ENCODE data around the gene RYR1. TPM values are rescaled to one million over a fixed set of nuclear protein-coding genes. Genes with fewer than 3 reads are reported as not detected.
"Not testable (repeated sequence)": the region's sequence is repeated elsewhere in the genome, so short reads cannot be mapped to it uniquely, and the experiment has no call there.

The RYR1 gene
- total RNA-seq, 1 experiment from 2014 or later, result 4.1 TPM

- Histone ChIP-seq H3K9ac (ENCODE audit: low read length) (no peak overlapping the region), H3K27ac (ENCODE audit: low read depth, low read length) (no peak overlapping the region), H2AFZ (ENCODE audit: low read depth, low read length, poor library complexity, severe bottlenecking) (no peak overlapping the region), H3K9me2 (ENCODE audit: insufficient read depth) (no peaks in the 10 kb centered on the region), H3K79me2 (ENCODE audit: insufficient read depth, low read length) (no peaks in the 10 kb centered on the region), H3K9me3 (ENCODE audit: control insufficient read depth in 1 of 2, insufficient read depth in 1 of 2, low read depth in 1 of 2, low read length in 2 of 2) (no peaks in the 10 kb centered on the region), H3K4me1 (ENCODE audit: control insufficient read depth in 1 of 2, insufficient read depth in 2 of 2, low read length in 2 of 2) (peaks cover 2 to 9% of the 10 kb centered on the region in 2 experiments; a peak in 2 of 4 replicates), H3K4me3 (replicated peaks in 1 of 2; ENCODE audit: low read depth in 1 of 2, low read length in 2 of 2) (no peak overlapping the region), H3K36me3 (ENCODE audit: control insufficient read depth in 1 of 2, insufficient read depth in 2 of 2, low read length in 2 of 2) (no peaks in the 10 kb centered on the region), H3K4me2 (ENCODE audit: low read length) (no peak overlapping the region), H3K27me3 (ENCODE audit: insufficient read depth, low read length) (no peaks in the 10 kb centered on the region), H4K20me1 (ENCODE audit: insufficient read depth) (no peaks in the 10 kb centered on the region)
- DNase-seq (ENCODE audit: low read depth, low spot score), result no peak
- CTCF ChIA-PET, result interaction anchor here (2.6 kb wide), 1 partner anchor 413 kb away, joined by 8 read pairs; the partner anchor contains the start of genes MRPS12 and SARS2
- BruUV-seq (replicated peaks), result no TSS peak
- POLR2A ChIA-PET, result no interaction called here
- ATAC-seq, result no peak
- intact Hi-C loops (cut with micrococcal nuclease), result loop anchor here (10.0 kb wide), 3 partner anchors 113 to 417 kb away; partner anchors contain the start of genes FAM98C, MRPS12 and SARS2
- TF ChIP-seq POLR2AphosphoS5 (IDR thresholded peaks at IDR 0.05; ENCODE audit: low read depth, low read length) (no peak), JUND (IDR thresholded peaks at IDR 0.05) (no peak), FOSL1 (IDR thresholded peaks at IDR 0.05; ENCODE audit: low read depth) (no peak), CTCF (IDR thresholded peaks at IDR 0.05 in 2 of 3, conservative IDR thresholded peaks at IDR 0.05 in 1 of 3; ENCODE audit: borderline replicate concordance in 1 of 3, insufficient read depth in 1 of 3, low read depth in 2 of 3, low read length in 2 of 3) (no peak), ELF1 (IDR thresholded peaks at IDR 0.05; ENCODE audit: borderline replicate concordance, low read depth) (no peak), ZFX (IDR thresholded peaks at IDR 0.05) (no peak), SP1 (IDR thresholded peaks at IDR 0.05; ENCODE audit: low read depth) (no peak), EGR1 (IDR thresholded peaks at IDR 0.05; ENCODE audit: low read depth) (no peak)
- RAD21 ChIA-PET (ENCODE audit: low non-redundant PET in 1 of 2, low total read pairs in 2 of 2, uncharacterized antibody in 2 of 2, unreplicated experiment in 2 of 2), result no interaction called here
Observed at GRCh38 chr19:38517321-38517720, 83.8 kb downstream of the RYR1 start.

GRCh38 chr19:38517980-38518379 is 84.5 kb downstream of the RYR1 start:
- H3K4me1 ChIP-seq (ENCODE audit: control insufficient read depth in 1 of 2, insufficient read depth in 2 of 2, low read length in 2 of 2); H3K4me3 ChIP-seq (replicated peaks in 1 of 2; ENCODE audit: low read depth in 1 of 2, low read length in 2 of 2); H3K9me2 ChIP-seq (ENCODE audit: insufficient read depth); H3K27ac ChIP-seq (ENCODE audit: low read depth, low read length); H3K9ac ChIP-seq (ENCODE audit: low read length); CTCF ChIA-PET; BruUV-seq (replicated peaks); H3K9me3 ChIP-seq (ENCODE audit: control insufficient read depth in 1 of 2, insufficient read depth in 1 of 2, low read depth in 1 of 2, low read length in 2 of 2); H2AFZ ChIP-seq (ENCODE audit: low read depth, low read length, poor library complexity, severe bottlenecking); H3K4me2 ChIP-seq (ENCODE audit: low read length); H4K20me1 ChIP-seq (ENCODE audit: insufficient read depth); H3K27me3 ChIP-seq (ENCODE audit: insufficient read depth, low read length); ATAC-seq; RAD21 ChIA-PET (ENCODE audit: low non-redundant PET in 1 of 2, low total read pairs in 2 of 2, uncharacterized antibody in 2 of 2, unreplicated experiment in 2 of 2); H3K79me2 ChIP-seq (ENCODE audit: insufficient read depth, low read length); H3K36me3 ChIP-seq (ENCODE audit: control insufficient read depth in 1 of 2, insufficient read depth in 2 of 2, low read length in 2 of 2); POLR2A ChIA-PET; DNase-seq (ENCODE audit: low read depth, low spot score): not testable (repeated sequence)
- intact Hi-C loops (cut with micrococcal nuclease), result loop anchor here (10.0 kb wide), 3 partner anchors 113 to 417 kb away; partner anchors contain the start of genes FAM98C, MRPS12 and SARS2

All from HCT116 (cell line).